Chondrocyte (in vitro differentiated cells): ENCODE measurements around the gene DCK. TPM values are rescaled to one million over a fixed set of nuclear protein-coding genes. Genes with fewer than 3 reads are reported as not detected.

Experiments used
- DNase-seq: peaks from one replicate; pipeline ENCODE4 v3.0.0; 2021; ENCODE audit warnings: mixed read lengths, low spot score
- H3K27ac Mint-ChIP-seq: one replicate; pipeline ENCODE4 v1.8.0; 2021; ENCODE audit warnings: mild to moderate bottlenecking, moderate library complexity, mixed read lengths; ENCODE audit not compliant: unreplicated experiment
- H3K27me3 Mint-ChIP-seq: 2 replicates; pipeline ENCODE4 v1.8.0; 2021; ENCODE audit warnings: low read depth, mixed read lengths
- H3K36me3 Mint-ChIP-seq: 2 replicates; pipeline ENCODE4 v1.8.0; 2021; ENCODE audit warnings: low read depth, mixed read lengths
- H3K4me1 Mint-ChIP-seq: 2 replicates; pipeline ENCODE4 v1.8.0; 2021; ENCODE audit warnings: low read depth, mild to moderate bottlenecking, mixed read lengths
- H3K4me3 Mint-ChIP-seq: one replicate; pipeline ENCODE4 v1.8.0; 2021; ENCODE audit warnings: mild to moderate bottlenecking, moderate library complexity, mixed read lengths; ENCODE audit not compliant: unreplicated experiment
- H3K9me3 Mint-ChIP-seq: 2 replicates; pipeline ENCODE4 v1.8.0; 2021; ENCODE audit warnings: low read depth, mixed read lengths
- CTCF ChIP-seq: fragments of 200-600 bp; sonication (generic); IDR thresholded peaks from 2 replicates; pipeline ENCODE4 v1.5.0; 2021; ENCODE audit warnings: antibody characterized with exemption, mild to moderate bottlenecking, moderate library complexity
- total RNA-seq: library from RNA; stranded (reverse); gene quantifications from 3 replicates; pipeline ENCODE4 v1.2.1, GENCODE V29; 2021

The DCK gene
- total RNA-seq, 1 donor from 2014 or later = 14.9 TPM

DNA sequence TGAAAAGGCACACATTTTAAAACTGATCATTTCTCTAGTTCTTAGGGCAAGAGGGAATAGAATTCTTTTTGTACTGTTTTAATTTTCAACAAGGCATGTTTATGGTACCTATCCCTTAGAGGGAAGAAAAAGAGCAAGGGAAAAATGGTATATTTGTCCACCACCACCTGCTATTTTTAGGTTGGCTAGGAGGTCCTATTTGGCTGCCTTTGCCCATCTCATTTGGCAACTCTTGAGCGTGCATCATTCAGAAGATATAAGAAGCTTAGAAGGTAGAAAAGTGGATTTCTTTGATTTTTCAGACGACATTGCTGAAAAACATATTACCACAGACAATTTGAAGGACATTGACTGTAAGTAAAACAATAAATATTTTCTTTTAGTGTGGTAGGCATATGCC is 69.0 kb downstream of the DCK start:
- no peak overlapping the region for H3K27ac Mint-ChIP-seq
- no peaks in the 10 kb centered on the region for H3K4me1 Mint-ChIP-seq
- no peaks in the 10 kb centered on the region for H3K36me3 Mint-ChIP-seq
- no peak overlapping the region for H3K4me3 Mint-ChIP-seq
- no peak for TF ChIP-seq CTCF
- DNase-seq = no peak
- peaks cover 2% of the 10 kb centered on the region for H3K9me3 Mint-ChIP-seq
- H3K27me3 Mint-ChIP-seq = no peaks in the 10 kb centered on the region

- H3K4me1 Mint-ChIP-seq = no peaks in the 10 kb centered on the region
- H3K27me3 Mint-ChIP-seq = no peaks in the 10 kb centered on the region
- no peak for TF ChIP-seq CTCF
- no peak overlapping the region for H3K4me3 Mint-ChIP-seq
- H3K27ac Mint-ChIP-seq = no peak overlapping the region
- H3K36me3 Mint-ChIP-seq = no peaks in the 10 kb centered on the region
- no peaks in the 10 kb centered on the region for H3K9me3 Mint-ChIP-seq
- no peak for DNase-seq
Measured at GRCh38 chr4:71063711-71064110, 70.3 kb downstream of the DCK start.

DNA sequence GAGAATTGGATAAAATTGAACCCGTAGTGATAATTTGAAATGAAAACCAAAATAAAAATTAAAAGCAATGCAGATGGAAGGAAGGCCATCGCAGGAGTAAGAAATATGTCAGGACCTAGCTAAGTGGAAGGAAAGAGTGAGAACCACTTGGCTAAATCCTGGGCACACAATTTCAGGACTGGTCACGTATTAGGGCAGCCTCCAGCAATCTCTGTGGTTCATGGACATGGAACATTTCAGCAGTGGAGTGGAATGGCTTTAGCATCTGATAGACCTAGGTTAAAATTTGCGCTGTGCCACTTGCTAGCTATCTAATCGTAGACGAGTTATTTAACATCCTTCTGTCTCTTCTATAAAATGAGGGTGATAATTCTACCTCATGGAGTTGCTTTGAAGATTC is 71.1 kb downstream of the DCK start:
- Mint-ChIP-seq H3K4me3 (no peak overlapping the region), H3K9me3 (no peaks in the 10 kb centered on the region), H3K27ac (no peak overlapping the region), H3K36me3 (no peaks in the 10 kb centered on the region), H3K27me3 (peaks cover 2% of the 10 kb centered on the region), H3K4me1 (no peaks in the 10 kb centered on the region)
- no peak for DNase-seq
- no peak for TF ChIP-seq CTCF

DNA sequence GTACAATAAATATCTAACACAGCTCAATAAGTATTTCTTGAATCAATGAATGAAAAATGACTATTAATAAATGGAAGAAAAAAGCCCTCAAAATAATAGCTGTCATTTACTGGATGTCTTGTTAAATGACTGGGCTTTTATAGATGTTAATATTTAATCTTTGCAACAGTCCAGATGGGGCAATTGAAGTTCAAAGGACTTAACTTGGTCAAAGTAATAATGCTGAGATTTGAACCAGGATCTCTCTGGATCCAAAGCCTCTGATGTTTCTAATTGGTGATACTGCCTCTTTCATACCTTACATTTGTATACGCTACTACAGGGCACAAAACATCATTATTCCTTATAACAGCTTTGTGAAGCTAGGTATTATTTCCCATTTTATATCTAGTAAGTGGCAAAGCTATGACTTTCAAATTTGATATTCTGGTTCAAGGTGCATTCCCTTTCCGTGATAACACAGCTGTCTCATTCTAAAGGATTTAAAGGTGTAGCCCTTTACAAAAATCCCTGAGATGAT is 72.6 kb downstream of the DCK start:
- H3K27me3 Mint-ChIP-seq = peaks cover 9% of the 10 kb centered on the region
- H3K4me3 Mint-ChIP-seq = no peak overlapping the region
- no peaks in the 10 kb centered on the region for H3K36me3 Mint-ChIP-seq
- no peak for TF ChIP-seq CTCF
- no peaks in the 10 kb centered on the region for H3K9me3 Mint-ChIP-seq
- DNase-seq = no peak
- no peak overlapping the region for H3K27ac Mint-ChIP-seq
- H3K4me1 Mint-ChIP-seq = no peaks in the 10 kb centered on the region

GRCh38 chr4:71066737-71067716 is 73.6 kb downstream of the DCK start:
- Mint-ChIP-seq H3K27me3 (peaks cover 10% of the 10 kb centered on the region), H3K4me3 (no peak overlapping the region), H3K27ac (no peak overlapping the region), H3K4me1 (no peaks in the 10 kb centered on the region), H3K36me3 (no peaks in the 10 kb centered on the region), H3K9me3 (no peaks in the 10 kb centered on the region)
- DNase-seq = no peak
- TF ChIP-seq CTCF = no peak
